ENCODE data around the gene CBARP.

Gene CBARP

GRCh38 chr19:1248139-1248785 is 10.5 kb upstream of the CBARP start, which contains the start of gene MIDN (continued):
- peak; percentile 74; the same call in 1 of the 2 replicates for TF ChIP-seq KLF17 (tag by site-specific recombination; IDR thresholded peaks at IDR 0.05)
- no peak for TF ChIP-seq ZNF529 (tag by site-specific recombination; IDR thresholded peaks at IDR 0.05; ENCODE audit: insufficient replicate concordance)
- TF ChIP-seq ZNF391 (tag by site-specific recombination; IDR thresholded peaks at IDR 0.05; ENCODE audit: borderline replicate concordance, low read depth) = no peak
- no peak for TF ChIP-seq ZNF404 (tag by site-specific recombination; IDR thresholded peaks at IDR 0.05)
- TF ChIP-seq ZSCAN30 (tag by site-specific recombination; IDR thresholded peaks at IDR 0.05) = no peak
- no peak for TF ChIP-seq ZNF18 (tag by site-specific recombination; IDR thresholded peaks at IDR 0.05)
- TF ChIP-seq ZNF629 (tag by site-specific recombination; IDR thresholded peaks at IDR 0.05) = peak; percentile 59
- no peak for TF ChIP-seq GFI1B (tag by site-specific recombination; IDR thresholded peaks at IDR 0.05)
- peak; percentile 24; the same call in 1 of the 2 replicates for TF ChIP-seq KLF16 (tag by site-specific recombination; IDR thresholded peaks at IDR 0.05)
- TF ChIP-seq ZNF600 (tag by site-specific recombination; IDR thresholded peaks at IDR 0.05) = peak; percentile 78
- no peak for TF ChIP-seq REPIN1 (tag by site-specific recombination; IDR thresholded peaks at IDR 0.05; ENCODE audit: low read depth)
- peak; percentile 59; the same call in 1 of the 2 replicates for TF ChIP-seq ZBTB17 (tag by site-specific recombination; IDR thresholded peaks at IDR 0.05)
- TF ChIP-seq ZNF175 (tag by site-specific recombination; IDR thresholded peaks at IDR 0.05) = no peak
- TF ChIP-seq SP3 (tag by site-specific recombination; IDR thresholded peaks at IDR 0.05) = peak; percentile 93
- no peak for TF ChIP-seq ZNF677 (tag by site-specific recombination; IDR thresholded peaks at IDR 0.05)
- peak; percentile 27; the same call in 1 of the 2 replicates for TF ChIP-seq ZIC2 (tag by site-specific recombination; IDR thresholded peaks at IDR 0.05)
- TF ChIP-seq, protein P1, sequence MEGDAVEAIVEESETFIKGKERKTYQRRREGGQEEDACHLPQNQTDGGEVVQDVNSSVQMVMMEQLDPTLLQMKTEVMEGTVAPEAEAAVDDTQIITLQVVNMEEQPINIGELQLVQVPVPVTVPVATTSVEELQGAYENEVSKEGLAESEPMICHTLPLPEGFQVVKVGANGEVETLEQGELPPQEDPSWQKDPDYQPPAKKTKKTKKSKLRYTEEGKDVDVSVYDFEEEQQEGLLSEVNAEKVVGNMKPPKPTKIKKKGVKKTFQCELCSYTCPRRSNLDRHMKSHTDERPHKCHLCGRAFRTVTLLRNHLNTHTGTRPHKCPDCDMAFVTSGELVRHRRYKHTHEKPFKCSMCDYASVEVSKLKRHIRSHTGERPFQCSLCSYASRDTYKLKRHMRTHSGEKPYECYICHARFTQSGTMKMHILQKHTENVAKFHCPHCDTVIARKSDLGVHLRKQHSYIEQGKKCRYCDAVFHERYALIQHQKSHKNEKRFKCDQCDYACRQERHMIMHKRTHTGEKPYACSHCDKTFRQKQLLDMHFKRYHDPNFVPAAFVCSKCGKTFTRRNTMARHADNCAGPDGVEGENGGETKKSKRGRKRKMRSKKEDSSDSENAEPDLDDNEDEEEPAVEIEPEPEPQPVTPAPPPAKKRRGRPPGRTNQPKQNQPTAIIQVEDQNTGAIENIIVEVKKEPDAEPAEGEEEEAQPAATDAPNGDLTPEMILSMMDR (tag by site-specific recombination; IDR thresholded peaks at IDR 0.05) = 0 out of 2 replicates have a peak, but pooled peaks have one; percentile 24
- TF ChIP-seq GLIS2 (tag by site-specific recombination; IDR thresholded peaks at IDR 0.05) = peak; percentile 7; the same call in 1 of the 2 replicates
- no peak for TF ChIP-seq ZNF214 (tag by site-specific recombination; IDR thresholded peaks at IDR 0.05; ENCODE audit: borderline replicate concordance)
- TF ChIP-seq HOXC10 (CRISPR knock-in tag; IDR thresholded peaks at IDR 0.05) = no peak
- TF ChIP-seq, protein P2, sequence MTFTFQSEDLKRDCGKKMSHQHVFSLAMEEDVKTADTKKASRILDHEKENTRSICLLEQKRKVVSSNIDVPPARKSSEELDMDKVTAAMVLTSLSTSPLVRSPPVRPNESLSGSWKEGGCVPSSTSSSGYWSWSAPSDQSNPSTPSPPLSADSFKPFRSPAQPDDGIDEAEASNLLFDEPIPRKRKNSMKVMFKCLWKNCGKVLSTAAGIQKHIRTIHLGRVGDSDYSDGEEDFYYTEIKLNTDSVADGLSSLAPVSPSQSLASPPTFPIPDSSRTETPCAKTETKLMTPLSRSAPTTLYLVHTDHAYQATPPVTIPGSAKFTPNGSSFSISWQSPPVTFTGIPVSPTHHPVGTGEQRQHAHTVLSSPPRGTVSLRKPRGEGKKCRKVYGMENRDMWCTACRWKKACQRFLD (tag by site-specific recombination; IDR thresholded peaks at IDR 0.05) = no peak
- TF ChIP-seq EGR2 (tag by site-specific recombination; IDR thresholded peaks at IDR 0.05; ENCODE audit: low read depth) = 0 out of 2 replicates have a peak, but pooled peaks have one; percentile 23
- peak; percentile 88 for TF ChIP-seq ZNF335 (tag by site-specific recombination; conservative IDR thresholded peaks at IDR 0.05)
- TF ChIP-seq ZNF692 (tag by site-specific recombination; IDR thresholded peaks at IDR 0.05) = 0 out of 2 replicates have a peak, but pooled peaks have one; percentile 56
- TF ChIP-seq, protein P3, sequence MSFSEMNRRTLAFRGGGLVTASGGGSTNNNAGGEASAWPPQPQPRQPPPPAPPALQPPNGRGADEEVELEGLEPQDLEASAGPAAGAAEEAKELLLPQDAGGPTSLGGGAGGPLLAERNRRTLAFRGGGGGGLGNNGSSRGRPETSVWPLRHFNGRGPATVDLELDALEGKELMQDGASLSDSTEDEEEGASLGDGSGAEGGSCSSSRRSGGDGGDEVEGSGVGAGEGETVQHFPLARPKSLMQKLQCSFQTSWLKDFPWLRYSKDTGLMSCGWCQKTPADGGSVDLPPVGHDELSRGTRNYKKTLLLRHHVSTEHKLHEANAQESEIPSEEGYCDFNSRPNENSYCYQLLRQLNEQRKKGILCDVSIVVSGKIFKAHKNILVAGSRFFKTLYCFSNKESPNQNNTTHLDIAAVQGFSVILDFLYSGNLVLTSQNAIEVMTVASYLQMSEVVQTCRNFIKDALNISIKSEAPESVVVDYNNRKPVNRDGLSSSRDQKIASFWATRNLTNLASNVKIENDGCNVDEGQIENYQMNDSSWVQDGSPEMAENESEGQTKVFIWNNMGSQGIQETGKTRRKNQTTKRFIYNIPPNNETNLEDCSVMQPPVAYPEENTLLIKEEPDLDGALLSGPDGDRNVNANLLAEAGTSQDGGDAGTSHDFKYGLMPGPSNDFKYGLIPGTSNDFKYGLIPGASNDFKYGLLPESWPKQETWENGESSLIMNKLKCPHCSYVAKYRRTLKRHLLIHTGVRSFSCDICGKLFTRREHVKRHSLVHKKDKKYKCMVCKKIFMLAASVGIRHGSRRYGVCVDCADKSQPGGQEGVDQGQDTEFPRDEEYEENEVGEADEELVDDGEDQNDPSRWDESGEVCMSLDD (tag by site-specific recombination; IDR thresholded peaks at IDR 0.05) = peak; percentile 79
- TF ChIP-seq ZNF561 (tag by site-specific recombination; IDR thresholded peaks at IDR 0.05; ENCODE audit: borderline replicate concordance) = no peak
- peak; percentile 95; the same call in 1 of the 2 replicates for TF ChIP-seq ZEB2 (tag by site-specific recombination; IDR thresholded peaks at IDR 0.05)
- peak; percentile 41; the same call in 1 of the 2 replicates for TF ChIP-seq ZNF394 (tag by site-specific recombination; IDR thresholded peaks at IDR 0.05; ENCODE audit: borderline replicate concordance)
- no peak for TF ChIP-seq ZNF521 (tag by site-specific recombination; IDR thresholded peaks at IDR 0.05)
- peak; percentile 84; the same call in 1 of the 2 replicates for TF ChIP-seq ZBTB7A (tag by site-specific recombination; IDR thresholded peaks at IDR 0.05; ENCODE audit: low read depth)
- TF ChIP-seq ZNF133 (tag by site-specific recombination; IDR thresholded peaks at IDR 0.05) = no peak

Data from HEK293 (cell line).